ENCODE results near the gene UCP2.

Gene UCP2

DNA sequence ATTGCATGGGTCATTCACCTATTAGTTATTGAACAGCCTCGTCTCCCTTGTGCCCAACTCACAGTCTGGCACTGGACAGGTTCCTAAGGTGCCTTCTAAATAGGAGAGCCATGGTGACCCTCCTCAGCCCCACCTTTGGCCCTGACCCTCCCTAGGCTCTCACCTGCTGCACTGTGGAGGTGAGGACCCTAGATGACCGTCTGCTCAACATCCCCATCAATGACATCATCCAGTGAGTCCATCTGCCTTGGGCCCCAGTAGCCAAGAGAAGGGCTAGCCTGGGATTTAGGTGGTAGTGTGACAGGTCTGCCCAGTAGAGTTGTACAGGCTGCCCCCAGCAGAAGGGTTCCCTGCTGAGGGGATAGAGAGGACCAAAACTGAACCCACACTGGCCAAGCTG lies 13.6 kb downstream of the UCP2 start:
- DNase-seq = no peak

- no peak for DNase-seq
Measured at GRCh38 chr11:73968356-73968966, 14.2 kb downstream of the UCP2 start.

- no peak for DNase-seq
Measured at GRCh38 chr11:73965764-73966121, 16.9 kb downstream of the UCP2 start.

- DNase-seq = no peak
Measured at GRCh38 chr11:73965076-73965763, 17.4 kb downstream of the UCP2 start.

- no peak for DNase-seq
Measured at GRCh38 chr11:73963861-73964260, 18.8 kb downstream of the UCP2 start.

GRCh38 chr11:73962101-73962705 lies 20.4 kb downstream of the UCP2 start:
- no peak for DNase-seq

GRCh38 chr11:73961321-73961720 lies 21.3 kb downstream of the UCP2 start:
- no peak for DNase-seq

DNA sequence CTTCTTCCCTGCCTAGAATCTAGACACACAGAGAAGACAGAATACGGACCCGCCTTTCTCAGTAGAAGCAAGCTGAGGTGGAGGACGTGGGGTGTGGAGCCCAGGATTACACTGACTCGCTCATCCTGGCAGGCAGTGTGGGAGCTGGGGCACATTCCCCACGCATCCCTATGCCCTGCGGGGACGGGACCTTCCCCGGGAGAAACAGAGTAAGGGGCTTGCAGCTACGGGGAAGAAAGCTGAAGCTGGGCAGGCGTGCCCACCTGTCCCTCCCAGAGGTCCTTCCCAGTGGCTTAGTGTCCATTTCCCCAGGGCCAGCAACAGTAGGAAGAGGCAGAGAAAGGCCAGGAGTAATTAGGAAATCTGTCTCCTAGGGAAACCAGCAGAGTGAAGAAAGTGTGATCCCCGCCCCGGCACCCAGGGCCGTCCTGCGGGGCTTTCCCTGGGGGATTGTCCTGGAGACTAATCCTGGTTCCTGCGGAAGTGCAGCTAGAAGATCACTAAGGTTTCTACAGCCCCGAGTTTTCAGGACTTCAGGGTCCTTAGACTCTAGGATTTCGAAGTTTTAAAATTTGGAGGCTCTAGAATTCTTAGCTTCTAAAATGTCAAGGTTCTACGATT lies 24.0 kb downstream of the UCP2 start:
- DNase-seq = no peak

DNA sequence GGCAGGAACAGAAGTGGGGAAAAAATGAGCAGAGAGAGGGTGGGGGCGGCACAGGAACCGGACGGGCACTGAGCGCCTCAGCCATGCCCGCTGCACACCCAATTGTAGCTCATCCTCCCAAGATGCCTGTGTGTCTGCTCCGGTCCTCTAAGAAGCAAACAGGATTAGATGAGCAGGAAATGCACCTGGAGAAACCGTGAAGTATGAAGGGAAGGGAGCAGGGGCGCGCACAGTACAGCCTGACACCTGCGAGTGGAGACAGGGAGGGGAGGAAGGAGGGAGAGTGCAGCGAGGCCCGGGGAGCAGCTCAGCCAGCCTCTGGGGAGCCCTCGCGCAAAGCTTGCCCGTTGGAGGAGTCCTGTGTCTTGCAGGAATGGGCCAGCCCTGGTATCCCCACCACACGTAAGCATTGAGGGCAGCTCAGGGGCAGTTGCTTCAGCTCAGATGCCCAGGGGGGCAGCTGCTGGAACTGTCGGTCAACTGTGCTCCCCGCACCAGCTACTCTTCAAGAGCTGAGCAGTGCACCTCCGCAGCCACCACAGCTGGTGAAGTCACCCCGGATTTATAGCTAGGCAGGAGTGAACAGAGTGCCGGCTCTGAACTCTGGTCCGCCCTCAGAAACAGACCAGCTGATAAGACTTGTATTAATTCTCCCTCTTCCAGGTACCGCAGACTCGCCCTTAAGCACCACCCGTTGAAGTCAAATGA lies 24.8 kb downstream of the UCP2 start:
- DNase-seq = no peak

GRCh38 chr11:73956876-73957653 lies 25.6 kb downstream of the UCP2 start:
- DNase-seq = no peak

DNA sequence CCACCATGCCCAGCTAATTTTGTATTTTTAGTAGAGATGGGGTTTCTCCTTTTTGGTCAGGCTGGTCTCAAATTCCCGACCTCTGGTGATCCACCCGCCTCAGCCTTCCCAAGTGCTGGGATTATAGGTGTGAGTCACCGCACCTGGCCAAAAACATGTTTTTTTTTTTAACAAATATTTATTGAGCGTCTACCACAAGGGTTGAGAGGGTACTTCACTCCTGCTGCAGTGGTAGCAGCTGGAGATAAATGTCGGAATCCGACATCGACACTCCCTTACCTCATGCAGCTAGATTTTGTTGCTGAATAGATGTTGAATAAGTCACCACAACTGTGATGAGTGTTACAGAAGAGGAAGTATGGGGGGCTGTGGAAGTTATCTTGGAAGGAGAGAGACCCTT lies 30.8 kb downstream of the UCP2 start:
- DNase-seq = no peak

DNA sequence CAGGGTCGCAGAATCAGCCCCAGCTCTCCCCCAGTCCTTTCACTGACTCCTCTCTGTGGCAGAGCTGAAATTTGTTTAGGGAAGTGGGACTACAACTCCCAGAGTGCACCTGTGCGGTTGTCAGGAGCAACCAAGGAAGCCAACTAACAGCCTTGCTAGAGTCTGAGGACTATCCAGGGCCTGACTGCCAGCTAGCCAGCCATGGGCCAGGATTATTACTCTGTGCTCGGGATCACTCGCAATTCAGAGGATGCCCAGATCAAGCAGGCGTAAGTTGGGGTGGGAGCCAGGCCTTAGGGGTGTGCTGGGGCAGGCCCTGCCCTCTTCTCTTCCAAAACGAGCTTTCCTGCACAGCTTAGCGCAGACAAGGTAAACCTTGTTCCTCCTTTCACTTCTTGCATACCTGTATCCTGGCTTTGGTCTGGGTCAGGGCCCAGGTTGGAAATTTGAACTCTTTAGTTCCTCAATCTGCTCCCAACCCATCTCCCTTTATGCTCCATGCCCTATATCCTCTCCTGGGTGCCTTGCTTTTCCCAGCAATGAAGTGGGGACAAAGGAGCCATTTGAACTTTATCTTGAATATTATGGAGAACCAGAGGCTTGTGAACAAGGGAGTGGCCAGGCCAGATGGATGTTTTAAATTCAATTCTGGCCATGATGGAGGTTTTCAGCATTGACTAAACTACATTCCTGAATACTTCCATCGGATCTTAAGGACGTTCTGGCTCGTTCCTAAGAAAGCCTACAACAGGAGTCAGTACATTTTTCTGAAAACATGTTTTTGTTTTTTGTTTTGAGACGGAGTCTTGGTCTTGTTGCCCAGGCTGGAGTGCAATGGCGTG lies 31.6 kb downstream of the UCP2 start, which contains the start of gene DNAJB13:
Gene DNAJB13, plus strand, starts transcription at position 158 of the 842 bp plus-strand sequence. Its CDS starts 44 bp downstream, at position 202.
- peak; percentile 50 for DNase-seq

DNA sequence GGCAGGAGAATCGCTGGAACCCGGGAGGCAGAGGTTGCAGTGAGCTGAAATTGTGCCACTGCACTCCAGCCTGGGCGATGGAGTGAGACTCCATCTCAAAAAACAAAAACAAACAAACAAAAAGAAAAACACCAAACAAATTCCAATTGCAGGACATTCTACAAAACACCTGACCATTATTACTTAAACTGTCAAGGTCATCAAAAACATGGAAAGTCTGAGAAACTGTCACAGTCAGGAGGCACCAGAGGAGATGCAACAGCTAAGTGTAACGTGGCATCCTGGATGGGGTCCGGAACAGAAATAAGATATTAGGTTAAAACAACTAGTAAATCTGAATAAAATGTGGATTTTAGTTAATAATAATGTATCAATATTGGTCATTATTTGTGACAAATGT lies 32.7 kb downstream of the UCP2 start:
- DNase-seq = no peak

GRCh38 chr11:73949246-73949645 lies 33.4 kb downstream of the UCP2 start:
- no peak for DNase-seq

DNA sequence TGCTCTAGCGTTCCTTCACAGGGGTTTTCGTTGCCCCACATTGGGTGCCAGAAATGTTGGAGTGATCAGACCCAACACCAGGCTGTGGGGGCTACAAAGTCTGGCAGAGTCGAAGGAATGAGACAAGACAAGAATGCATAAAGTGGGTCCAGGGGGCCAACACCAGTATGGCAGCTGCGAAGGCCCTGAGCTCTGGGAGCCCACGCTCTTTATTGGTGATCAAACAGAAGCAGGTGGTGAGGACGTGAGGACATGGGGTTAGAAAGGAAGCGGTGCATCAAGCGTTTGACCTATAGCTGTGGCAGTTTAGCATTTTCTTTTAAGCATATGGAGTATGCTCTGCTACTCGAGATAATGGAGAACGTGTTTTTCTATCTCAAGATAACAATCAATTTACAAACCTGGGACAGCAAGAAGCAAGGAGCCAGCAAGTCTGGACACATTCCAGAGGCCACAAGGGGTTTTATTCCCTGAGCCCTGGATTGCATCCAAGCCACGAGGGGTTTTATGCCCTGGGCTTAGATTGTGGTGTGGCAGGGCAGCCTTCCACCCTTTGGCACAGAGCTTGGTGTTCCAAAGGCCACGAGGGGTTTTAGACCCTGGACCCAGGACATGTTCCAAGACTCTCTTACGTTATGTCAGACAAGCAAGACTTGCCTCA lies 35.7 kb downstream of the UCP2 start:
- no peak for DNase-seq

GRCh38 chr11:73945396-73945795 lies 37.2 kb downstream of the UCP2 start:
- DNase-seq = no peak

GRCh38 chr11:73944901-73945300 lies 37.7 kb downstream of the UCP2 start:
- DNase-seq = no peak

GRCh38 chr11:73944085-73944484 lies 38.6 kb downstream of the UCP2 start:
- no peak for DNase-seq

DNA sequence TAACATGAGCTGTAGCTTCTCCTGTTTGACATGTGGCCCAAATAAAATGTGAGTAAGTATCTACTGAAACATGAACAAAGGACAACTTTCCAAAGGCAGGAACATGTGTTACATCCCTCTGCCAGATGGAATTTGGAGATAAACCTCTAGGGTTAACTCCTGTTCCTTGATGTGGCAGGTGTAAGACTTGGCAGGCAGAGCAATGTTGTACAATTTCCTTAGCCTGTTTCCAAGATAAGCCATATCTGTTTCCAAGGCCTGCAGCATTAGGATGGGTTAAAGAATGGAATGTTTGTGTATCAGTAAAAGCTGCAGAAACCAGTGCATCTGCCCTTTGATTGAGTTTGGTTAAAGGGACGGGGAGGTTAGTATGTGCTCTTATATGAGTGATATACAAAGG lies 40.6 kb downstream of the UCP2 start:
- no peak for DNase-seq

GRCh38 chr11:73940801-73941570 lies 41.7 kb downstream of the UCP2 start:
- DNase-seq = no peak
